Uterus (tissue), 4 donors: ENCODE data around the gene ATF4. TPM values are rescaled to one million over a fixed set of nuclear protein-coding genes. Genes with fewer than 3 reads are reported as not detected.

ENCODE experiments used
- DNase-seq, 2 donors: peaks; one replicate each; pipeline ENCODE4 v3.0.0-alpha.2; 2019 to 2020
- H3K27ac ChIP-seq, 2 donors: fragments of 200-600 bp; sonication (generic); 1 replicate in 1 of 2; 2 replicates in 1 of 2; pipeline ENCODE4 v1.5.1; 2016 to 2018
- H3K27me3 ChIP-seq, 2 donors: fragments of 200-600 bp; sonication (generic); one replicate each; pipeline ENCODE4 v1.5.1; 2018 to 2019; ENCODE audit warnings: control low read depth in 1 of 2
- H3K36me3 ChIP-seq, 2 donors: fragments of 200-600 bp; sonication (generic); one replicate each; pipeline ENCODE4 v1.5.1; 2019; ENCODE audit warnings: control low read depth in 1 of 2
- H3K4me1 ChIP-seq, 2 donors: fragments of 200-600 bp; sonication (generic); one replicate each; pipeline ENCODE4 v1.5.1; 2018 to 2019; ENCODE audit warnings: control low read depth in 1 of 2
- H3K4me3 ChIP-seq, 2 donors: fragments of 200-600 bp; sonication (generic); 1 replicate in 1 of 2; 2 replicates in 1 of 2; pipeline ENCODE4 v1.5.1; 2018 to 2019; ENCODE audit warnings: mild to moderate bottlenecking in 1 of 2
- H3K9me3 ChIP-seq, 2 donors: fragments of 200-600 bp; sonication (generic); one replicate each; pipeline ENCODE4 v1.5.1; 2019; ENCODE audit warnings: control low read depth in 1 of 2
- CTCF ChIP-seq, 4 experiments: fragments of 200-600 bp in 2 of 4; fragments of 450-650 bp in 2 of 4; sonication (generic) in 2 of 4; IDR thresholded peaks; one replicate each; pipeline ENCODE4 v1.5.1; 2016 to 2019; ENCODE audit warnings: antibody characterized with exemption in 4 of 4, mild to moderate bottlenecking in 2 of 4, moderate library complexity in 1 of 4
- POLR2A ChIP-seq, 2 donors: fragments of 450-650 bp; IDR thresholded peaks; one replicate each; pipeline ENCODE4 v1.6.1; 2016; ENCODE audit warnings: antibody characterized with exemption in 2 of 2, mild to moderate bottlenecking in 1 of 2, moderate library complexity in 1 of 2
- intact Hi-C: fragments of 100-400 bp; cut with DNase I; formaldehyde crosslinking; loops from one replicate; pipeline ENCODE4 v1.15.1; 2023; ENCODE audit warnings: low total_unique reads
- total RNA-seq, 4 donors: library from RNA; depleted of rRNA in 3 of 4; stranded (reverse); fragments of >200 nt in 3 of 4; gene quantifications; one replicate each; pipeline versions ENCODE4 v1.1.0 to v1.2.4, GENCODE V29; 2014 to 2023
- donor health status: DM: yes; HTN: yes; CAD: no.

The ATF4 gene
- total RNA-seq, 4 donors from 2014 or later, result 105 to 351 (median 293) TPM

- Histone ChIP-seq H3K27ac (no peak overlapping the region), H3K4me3 (no peak overlapping the region), H3K4me1 (no peaks in the 10 kb centered on the region), H3K36me3 (no peaks in the 10 kb centered on the region), H3K9me3 (no peaks in the 10 kb centered on the region), H3K27me3 (no peaks in the 10 kb centered on the region)
- peak; percentile 72 to 73 for DNase-seq
- intact Hi-C loops, result no loop called here
- TF ChIP-seq POLR2A (IDR thresholded peaks at IDR 0.05) (no peak), CTCF (IDR thresholded peaks at IDR 0.05) (no peak)
Measured at GRCh38 chr22:39490135-39490798, 30.1 kb upstream of the ATF4 start.

GRCh38 chr22:39490966-39491680 is 29.2 kb upstream of the ATF4 start:
- Histone ChIP-seq H3K4me1 (no peaks in the 10 kb centered on the region), H3K27ac (no peak overlapping the region), H3K9me3 (no peaks in the 10 kb centered on the region), H3K4me3 (no peak overlapping the region), H3K36me3 (no peaks in the 10 kb centered on the region), H3K27me3 (no peaks in the 10 kb centered on the region)
- no peak for TF ChIP-seq POLR2A (IDR thresholded peaks at IDR 0.05)
- TF ChIP-seq CTCF (IDR thresholded peaks at IDR 0.05), result no peak
- intact Hi-C loops, result no loop called here
- no peak for DNase-seq

GRCh38 chr22:39491696-39492095 is 28.7 kb upstream of the ATF4 start:
- no peaks in the 10 kb centered on the region for H3K27me3 ChIP-seq
- no peak for DNase-seq
- TF ChIP-seq CTCF (IDR thresholded peaks at IDR 0.05), result no peak
- TF ChIP-seq POLR2A (IDR thresholded peaks at IDR 0.05), result no peak
- H3K27ac ChIP-seq, result no peak overlapping the region
- no peaks in the 10 kb centered on the region for H3K36me3 ChIP-seq
- intact Hi-C loops, result no loop called here
- no peaks in the 10 kb centered on the region for H3K4me1 ChIP-seq
- H3K9me3 ChIP-seq, result no peaks in the 10 kb centered on the region
- no peak overlapping the region for H3K4me3 ChIP-seq

GRCh38 chr22:39492186-39492585 is 28.2 kb upstream of the ATF4 start:
- TF ChIP-seq CTCF (IDR thresholded peaks at IDR 0.05) (no peak), POLR2A (IDR thresholded peaks at IDR 0.05) (no peak)
- no peaks in the 10 kb centered on the region for H3K36me3 ChIP-seq
- intact Hi-C loops, result no loop called here
- no peak overlapping the region for H3K27ac ChIP-seq
- H3K4me1 ChIP-seq, result no peaks in the 10 kb centered on the region
- H3K27me3 ChIP-seq, result no peaks in the 10 kb centered on the region
- no peaks in the 10 kb centered on the region for H3K9me3 ChIP-seq
- H3K4me3 ChIP-seq, result no peak overlapping the region
- DNase-seq, result no peak

- intact Hi-C loops, result no loop called here
- no peak overlapping the region for H3K27ac ChIP-seq
- no peak for TF ChIP-seq POLR2A (IDR thresholded peaks at IDR 0.05)
- no peak for TF ChIP-seq CTCF (IDR thresholded peaks at IDR 0.05)
Measured at GRCh38 chr22:39493759-39494158, 26.6 kb upstream of the ATF4 start.

More at GRCh38 chr22:39493759-39494158, 26.6 kb upstream of the ATF4 start:
- no peaks in the 10 kb centered on the region for H3K9me3 ChIP-seq
- H3K36me3 ChIP-seq, result no peaks in the 10 kb centered on the region
- H3K4me3 ChIP-seq, result no peak overlapping the region
- DNase-seq, result no peak
- H3K4me1 ChIP-seq, result no peaks in the 10 kb centered on the region
- H3K27me3 ChIP-seq, result no peaks in the 10 kb centered on the region
